Trophoblast cell (in vitro differentiated cells and primary cell): ENCODE data around the gene LGALS16.
"Not testable (repeated sequence)": the region's sequence is repeated elsewhere in the genome, so short reads cannot be mapped to it uniquely, and the experiment has no call there.

Source experiments
- DNase-seq, 2 donors: peaks; one replicate each; pipeline ENCODE4 v3.0.0-alpha.2; 2016
- H2AFZ ChIP-seq: 2 replicates; pipeline ENCODE4 v1.6.1; 2013; ENCODE audit warnings: low read length, moderate library complexity, mild to moderate bottlenecking; ENCODE audit not compliant: insufficient read depth, poor library complexity
- H2AK5ac ChIP-seq: 2 replicates; pipeline ENCODE4 v1.6.1; 2013; ENCODE audit warnings: mild to moderate bottlenecking, low read length
- H2BK120ac ChIP-seq: 2 replicates; pipeline ENCODE4 v1.6.1; 2013; ENCODE audit warnings: low read length, mild to moderate bottlenecking, moderate library complexity; ENCODE audit not compliant: insufficient read depth, poor library complexity
- H2BK12ac ChIP-seq: 2 replicates; pipeline ENCODE4 v1.6.1; 2013; ENCODE audit warnings: mild to moderate bottlenecking, low read length, moderate library complexity
- H2BK5ac ChIP-seq: 2 replicates; pipeline ENCODE4 v1.6.1; 2013; ENCODE audit warnings: low read length, low read depth, moderate library complexity, mild to moderate bottlenecking; ENCODE audit not compliant: poor library complexity
- H3K14ac ChIP-seq: 2 replicates; pipeline ENCODE4 v1.6.1; 2013; ENCODE audit warnings: mild to moderate bottlenecking, low read length
- H3K18ac ChIP-seq: 2 replicates; pipeline ENCODE4 v1.6.1; 2013; ENCODE audit warnings: mild to moderate bottlenecking, low read length
- H3K23ac ChIP-seq: 2 replicates; pipeline ENCODE4 v1.6.1; 2013; ENCODE audit warnings: low read length
- H3K27ac ChIP-seq: 2 replicates; pipeline ENCODE4 v1.5.1; 2013; ENCODE audit warnings: low read depth, mild to moderate bottlenecking, inconsistent platforms, low read length, moderate library complexity
- H3K27me3 ChIP-seq: 2 replicates; pipeline ENCODE4 v1.6.1; 2013; ENCODE audit warnings: inconsistent platforms, mild to moderate bottlenecking, low read length, moderate library complexity; ENCODE audit not compliant: insufficient read depth
- H3K36me3 ChIP-seq, 2 experiments: 1 replicate in 1 of 2; 2 replicates in 1 of 2; pipeline ENCODE4 v1.6.1; 2013; ENCODE audit warnings: low read length in 2 of 2, mild to moderate bottlenecking in 2 of 2, moderate library complexity in 1 of 2; ENCODE audit not compliant: insufficient read depth in 2 of 2, control insufficient read depth in 1 of 2
- H3K4ac ChIP-seq: 2 replicates; pipeline ENCODE4 v1.6.1; 2013; ENCODE audit warnings: low read depth, mild to moderate bottlenecking, low read length, moderate library complexity
- H3K4me1 ChIP-seq, 2 experiments: 1 replicate in 1 of 2; 2 replicates in 1 of 2; pipeline ENCODE4 v1.6.1; 2013; ENCODE audit warnings: low read length in 2 of 2, mild to moderate bottlenecking in 2 of 2, moderate library complexity in 1 of 2; ENCODE audit not compliant: insufficient read depth in 2 of 2, control insufficient read depth in 1 of 2
- H3K4me2 ChIP-seq: 2 replicates; pipeline ENCODE4 v1.6.1; 2013; ENCODE audit warnings: inconsistent platforms, mild to moderate bottlenecking, low read length, moderate library complexity
- H3K4me3 ChIP-seq: 2 replicates; pipeline ENCODE4 v1.5.1; 2013; ENCODE audit warnings: mild to moderate bottlenecking, low read depth, low read length, inconsistent platforms
- H3K79me1 ChIP-seq: one replicate; pipeline ENCODE4 v1.6.1; 2013; ENCODE audit warnings: low read length
- H3K79me2 ChIP-seq: 2 replicates; pipeline ENCODE4 v1.6.1; 2013; ENCODE audit warnings: low read length, mild to moderate bottlenecking; ENCODE audit not compliant: control insufficient read depth, insufficient read depth, poor library complexity
- H3K9ac ChIP-seq: 2 replicates; pipeline ENCODE4 v1.6.1; 2013; ENCODE audit warnings: mild to moderate bottlenecking, low read length
- H3K9me3 ChIP-seq: 2 replicates; pipeline ENCODE4 v1.6.1; 2013; ENCODE audit warnings: low read depth, mild to moderate bottlenecking, control low read depth, inconsistent platforms, low read length; ENCODE audit not compliant: insufficient read depth
- H4K12ac ChIP-seq: 2 replicates; pipeline ENCODE4 v1.6.1; 2013; ENCODE audit warnings: low read depth, mild to moderate bottlenecking, low read length, moderate library complexity
- H4K8ac ChIP-seq: 2 replicates; pipeline ENCODE4 v1.6.1; 2013; ENCODE audit warnings: low read depth, mild to moderate bottlenecking, low read length, moderate library complexity
- H4K91ac ChIP-seq: one replicate; pipeline ENCODE4 v1.6.1; 2013; ENCODE audit warnings: low read depth, mild to moderate bottlenecking, low read length, moderate library complexity
- WGBS: extraction: QIAGEN DNeasy Blood & Tissue Kit; methylation state at CpG from one replicate; pipeline ENCODE4 v1.1.7; 2013; ENCODE audit warnings: missing lambda C conversion rate; ENCODE audit not compliant: insufficient read length, insufficient coverage; ENCODE audit errors: extremely low coverage; 5-methylcytosine and 5-hydroxymethylcytosine counted together

The LGALS16 gene

DNA sequence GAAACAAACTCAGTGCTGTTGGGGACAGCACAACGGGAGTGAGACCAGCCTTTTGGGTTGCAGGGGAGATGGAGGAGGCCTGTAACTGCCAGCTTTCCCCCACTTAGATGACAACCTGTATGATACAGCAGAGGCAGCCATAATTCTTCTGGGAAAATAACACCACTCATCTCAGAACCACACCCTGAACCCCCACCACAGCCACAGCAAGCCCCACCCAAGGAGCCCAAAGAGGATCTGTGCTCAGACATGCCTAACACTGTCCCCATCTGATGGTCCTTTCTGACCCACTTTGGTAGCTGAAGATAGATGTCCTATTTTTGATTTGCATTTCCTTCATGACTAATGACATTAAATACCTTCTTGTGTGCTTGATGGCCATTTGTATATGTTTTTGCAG, 38.0 kb upstream of the LGALS16 start:
- no CpG with 5 or more reads among the region's 1 CpG for WGBS

DNA sequence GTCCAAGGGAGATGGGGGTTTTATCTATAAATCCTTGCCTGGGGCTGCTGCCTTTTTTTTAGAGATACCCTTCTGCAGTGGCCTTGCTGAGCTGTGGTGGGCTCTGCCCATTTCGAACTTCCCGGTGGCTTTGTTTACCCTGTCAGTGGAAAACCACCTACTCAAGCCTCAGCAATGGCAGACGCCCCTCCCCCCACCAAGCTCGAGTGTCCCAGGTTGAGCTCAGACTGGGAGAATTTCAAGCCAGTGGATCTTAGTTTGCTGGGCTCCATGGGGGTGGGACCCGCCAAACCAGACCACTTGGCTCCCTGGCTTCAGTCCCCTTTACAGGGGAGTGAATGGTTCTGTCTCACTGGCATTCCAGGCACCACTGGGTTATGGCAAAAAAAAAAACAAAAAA, 31.8 kb upstream of the LGALS16 start:
- Histone ChIP-seq H3K23ac (no peak overlapping the region), H2BK5ac (no peak overlapping the region), H4K91ac (peak overlapping the region; percentile 4), H4K12ac (no peak overlapping the region), H3K9me3 (peaks cover 1% of the 10 kb centered on the region), H3K4me2 (no peak overlapping the region), H3K27ac (peak overlapping the region; percentile 76), H3K79me1 (peaks cover 3% of the 10 kb centered on the region), H2BK12ac (no peak overlapping the region), H3K79me2 (no peaks in the 10 kb centered on the region), H2AK5ac (no peak overlapping the region), H2AFZ (no peak overlapping the region), H3K4ac (no peak overlapping the region), H2BK120ac (peak overlapping the region; percentile 0), H3K4me3 (no peak overlapping the region), H3K4me1 (peaks cover 10 to 11% of the 10 kb centered on the region in 2 experiments), H4K8ac (no peak overlapping the region), H3K14ac (no peak overlapping the region), H3K36me3 (no peaks in the 10 kb centered on the region), H3K27me3 (no peaks in the 10 kb centered on the region), H3K9ac (no peak overlapping the region), H3K18ac (no peak overlapping the region)
- no peak for DNase-seq
- no CpG with 5 or more reads among the region's 5 CpGs for WGBS

More for the DNA sequence above, 38.0 kb upstream of the LGALS16 start:
- Histone ChIP-seq H4K8ac (no peak overlapping the region), H3K23ac (no peak overlapping the region), H3K4me3 (no peak overlapping the region), H2BK120ac (no peak overlapping the region), H2AFZ (no peak overlapping the region), H4K91ac (no peak overlapping the region), H3K4ac (no peak overlapping the region), H3K4me1 (no peaks in the 10 kb centered on the region), H3K79me1 (no peaks in the 10 kb centered on the region), H2BK5ac (no peak overlapping the region), H3K18ac (no peak overlapping the region), H3K27me3 (no peaks in the 10 kb centered on the region), H3K36me3 (no peaks in the 10 kb centered on the region), H3K79me2 (no peaks in the 10 kb centered on the region), H2AK5ac (no peak overlapping the region), H2BK12ac (no peak overlapping the region), H3K4me2 (no peak overlapping the region), H3K9ac (no peak overlapping the region), H3K27ac (no peak overlapping the region), H3K14ac (no peak overlapping the region), H4K12ac (no peak overlapping the region), H3K9me3 (peaks cover 9% of the 10 kb centered on the region)
- no peak for DNase-seq

DNA sequence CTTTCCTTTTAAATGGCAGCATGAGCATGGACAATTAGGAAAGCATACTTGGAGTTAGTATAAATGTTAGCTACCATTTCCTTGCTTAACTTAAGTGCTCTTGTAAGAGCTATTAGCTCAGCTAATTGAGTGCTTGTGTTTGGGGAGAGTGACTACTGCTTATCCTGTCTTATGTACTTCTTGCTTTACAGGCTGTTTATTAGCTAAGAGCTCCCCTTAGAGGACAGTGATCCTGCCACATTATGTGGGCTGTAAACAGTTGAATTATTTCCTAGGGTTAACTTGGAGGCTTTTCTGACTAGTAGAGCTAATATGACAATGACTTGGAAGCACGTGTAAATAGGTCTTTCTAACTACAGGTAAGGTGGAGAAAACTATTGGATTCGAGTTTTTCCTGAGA, 28.1 kb upstream of the LGALS16 start:
- H3K9me3 ChIP-seq, H3K14ac ChIP-seq, H3K4me3 ChIP-seq, H2AK5ac ChIP-seq, H4K8ac ChIP-seq, H3K79me1 ChIP-seq, H3K4me2 ChIP-seq, H2BK120ac ChIP-seq, H3K18ac ChIP-seq, H3K23ac ChIP-seq, H4K91ac ChIP-seq, H3K27ac ChIP-seq, H3K36me3 ChIP-seq, H3K79me2 ChIP-seq, H3K27me3 ChIP-seq, H2AFZ ChIP-seq, H4K12ac ChIP-seq, H2BK12ac ChIP-seq, H3K4ac ChIP-seq, H2BK5ac ChIP-seq, H3K9ac ChIP-seq: not testable (repeated sequence)
- peak in 1 of 2 donors; percentile 49 for DNase-seq
- WGBS: no CpG with 5 or more reads among the region's 2 CpGs
- H3K4me1 ChIP-seq: peaks cover 11 to 12% of the 10 kb centered on the region in 2 experiments

DNA sequence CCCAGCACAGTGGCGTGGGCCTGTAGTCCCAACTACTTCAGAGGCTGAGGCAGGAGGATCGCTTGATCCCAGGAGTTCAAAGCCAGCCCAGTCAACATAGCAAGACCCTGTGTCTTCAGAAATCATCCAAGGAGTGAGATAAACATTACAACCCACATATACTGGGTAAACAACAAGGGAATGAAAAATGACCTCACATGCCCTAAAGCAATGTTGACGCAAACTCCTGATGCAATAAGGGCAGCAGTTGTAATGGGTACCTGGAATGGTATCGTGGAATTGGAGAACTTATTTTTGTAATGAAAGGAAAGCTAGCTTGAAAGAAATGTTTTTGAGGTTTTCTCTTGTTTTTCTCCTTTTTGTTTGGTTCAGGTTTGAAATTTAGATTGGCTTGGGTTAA, 24.5 kb upstream of the LGALS16 start:
- Histone ChIP-seq H3K9me3 (no peaks in the 10 kb centered on the region), H3K4me2 (peak overlapping the region; percentile 30), H3K4ac (no peak overlapping the region), H4K12ac (no peak overlapping the region), H3K36me3 (no peaks in the 10 kb centered on the region), H3K23ac (no peak overlapping the region), H3K4me1 (peaks cover 0 to 2% of the 10 kb centered on the region in 2 experiments), H3K9ac (no peak overlapping the region), H2AFZ (no peak overlapping the region), H3K18ac (no peak overlapping the region), H2BK12ac (no peak overlapping the region), H3K27me3 (no peaks in the 10 kb centered on the region), H3K79me2 (no peaks in the 10 kb centered on the region), H3K14ac (no peak overlapping the region), H3K4me3 (no peak overlapping the region), H3K79me1 (no peaks in the 10 kb centered on the region), H4K8ac (no peak overlapping the region), H3K27ac (no peak overlapping the region), H2BK120ac (no peak overlapping the region), H2AK5ac (no peak overlapping the region), H2BK5ac (no peak overlapping the region), H4K91ac (no peak overlapping the region)
- DNase-seq: peak; percentile 92 to 99
- WGBS: no CpG with 5 or more reads among the region's 4 CpGs
